Vagina (tissue), 2 donors: ENCODE data around the gene FGF12. TPM values are rescaled to one million over a fixed set of nuclear protein-coding genes. Genes with fewer than 3 reads are reported as not detected.

Experiments
- DNase-seq, 2 donors: peaks; one replicate each; pipeline ENCODE4 v3.0.0-alpha.2; 2017; ENCODE audit errors: extremely low spot score in 2 of 2
- H3K27ac ChIP-seq: fragments of 200-600 bp; sonication (generic); one replicate; pipeline ENCODE4 v1.5.1; 2019
- H3K27me3 ChIP-seq: fragments of 200-600 bp; sonication (generic); one replicate; pipeline ENCODE4 v1.5.1; 2019
- H3K36me3 ChIP-seq, 2 donors: fragments of 200-600 bp; sonication (generic); one replicate each; pipeline ENCODE4 v1.5.1; 2017 to 2019
- H3K4me1 ChIP-seq: fragments of 200-600 bp; sonication (generic); one replicate; pipeline ENCODE4 v1.5.1; 2019
- H3K4me3 ChIP-seq, 2 donors: fragments of 200-600 bp; sonication (generic); 1 replicate in 1 of 2; 2 replicates in 1 of 2; pipeline ENCODE4 v1.5.1; 2016 to 2019
- H3K9me3 ChIP-seq: fragments of 200-600 bp; sonication (generic); one replicate; pipeline ENCODE4 v1.5.1; 2019
- POLR2A ChIP-seq, 2 donors: fragments of 450-650 bp; IDR thresholded peaks; one replicate each; pipeline ENCODE4 v1.6.1; 2017; ENCODE audit warnings: antibody characterized with exemption in 2 of 2, mild to moderate bottlenecking in 2 of 2, moderate library complexity in 2 of 2
- POLR2AphosphoS5 ChIP-seq, 2 donors: sonication (generic); formaldehyde crosslinking; IDR thresholded peaks; one replicate each; pipeline ENCODE4 v1.9.0; 2017; ENCODE audit warnings: antibody characterized with exemption in 2 of 2, mild to moderate bottlenecking in 2 of 2, low read depth in 1 of 2; ENCODE audit not compliant: insufficient read depth in 1 of 2
- intact Hi-C: fragments of 100-400 bp; cut with DNase I; formaldehyde crosslinking; loops from one replicate; pipeline ENCODE4 v1.15.1; 2023
- total RNA-seq: library from RNA; depleted of rRNA; stranded (reverse); fragments of >200 nt; gene quantifications from one replicate; pipeline ENCODE4 v1.2.3, GENCODE V29; 2016
- TF ChIP-seq, protein P1 (sequence below), 3 experiments: fragments of 450-650 bp in 2 of 3; fragments of 200-600 bp in 1 of 3; sonication (generic) in 1 of 3; IDR thresholded peaks; one replicate each; pipeline ENCODE4 v1.5.1; 2017 to 2019; ENCODE audit warnings: antibody characterized with exemption in 3 of 3, mild to moderate bottlenecking in 2 of 3, moderate library complexity in 2 of 3

The FGF12 gene
- total RNA-seq, 1 donor from 2014 or later = 1.5 TPM

DNA sequence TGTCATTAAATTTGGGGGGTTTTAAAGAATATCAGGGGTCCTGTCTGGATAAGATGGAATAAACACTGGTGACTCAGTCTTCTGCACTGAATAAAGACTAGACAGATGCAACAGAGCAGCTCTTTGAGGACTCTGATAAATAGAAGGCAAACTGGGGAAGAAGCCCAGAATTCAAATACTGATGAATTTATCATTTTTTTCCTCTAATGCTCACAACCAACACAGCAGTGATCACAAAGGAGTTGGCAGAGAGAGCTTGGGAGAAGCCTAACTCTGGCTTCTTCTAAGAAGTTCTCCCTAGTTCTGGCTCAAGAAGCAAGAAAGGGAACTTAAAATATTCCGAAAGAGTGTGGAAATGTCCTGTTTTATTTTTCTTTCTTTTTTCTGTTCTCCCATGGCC is 597.8 kb downstream of the FGF12 start:
- no peak overlapping the region for H3K27ac ChIP-seq
- no peaks in the 10 kb centered on the region for H3K36me3 ChIP-seq
- intact Hi-C loops = no loop called here
- H3K9me3 ChIP-seq = no peaks in the 10 kb centered on the region
- no peaks in the 10 kb centered on the region for H3K27me3 ChIP-seq
- no peaks in the 10 kb centered on the region for H3K4me1 ChIP-seq
- TF ChIP-seq, protein P1, sequence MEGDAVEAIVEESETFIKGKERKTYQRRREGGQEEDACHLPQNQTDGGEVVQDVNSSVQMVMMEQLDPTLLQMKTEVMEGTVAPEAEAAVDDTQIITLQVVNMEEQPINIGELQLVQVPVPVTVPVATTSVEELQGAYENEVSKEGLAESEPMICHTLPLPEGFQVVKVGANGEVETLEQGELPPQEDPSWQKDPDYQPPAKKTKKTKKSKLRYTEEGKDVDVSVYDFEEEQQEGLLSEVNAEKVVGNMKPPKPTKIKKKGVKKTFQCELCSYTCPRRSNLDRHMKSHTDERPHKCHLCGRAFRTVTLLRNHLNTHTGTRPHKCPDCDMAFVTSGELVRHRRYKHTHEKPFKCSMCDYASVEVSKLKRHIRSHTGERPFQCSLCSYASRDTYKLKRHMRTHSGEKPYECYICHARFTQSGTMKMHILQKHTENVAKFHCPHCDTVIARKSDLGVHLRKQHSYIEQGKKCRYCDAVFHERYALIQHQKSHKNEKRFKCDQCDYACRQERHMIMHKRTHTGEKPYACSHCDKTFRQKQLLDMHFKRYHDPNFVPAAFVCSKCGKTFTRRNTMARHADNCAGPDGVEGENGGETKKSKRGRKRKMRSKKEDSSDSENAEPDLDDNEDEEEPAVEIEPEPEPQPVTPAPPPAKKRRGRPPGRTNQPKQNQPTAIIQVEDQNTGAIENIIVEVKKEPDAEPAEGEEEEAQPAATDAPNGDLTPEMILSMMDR (IDR thresholded peaks at IDR 0.05) = no peak
- no peak for TF ChIP-seq POLR2A (IDR thresholded peaks at IDR 0.05)
- no peak for TF ChIP-seq POLR2AphosphoS5 (IDR thresholded peaks at IDR 0.05; ENCODE audit: insufficient read depth in 1 of 2, low read depth in 1 of 2)
- no peak overlapping the region for H3K4me3 ChIP-seq
- DNase-seq = no peak

- H3K27ac ChIP-seq = no peak overlapping the region
- DNase-seq = no peak
- H3K9me3 ChIP-seq = no peaks in the 10 kb centered on the region
- no peaks in the 10 kb centered on the region for H3K4me1 ChIP-seq
- no peak for TF ChIP-seq POLR2AphosphoS5 (IDR thresholded peaks at IDR 0.05; ENCODE audit: insufficient read depth in 1 of 2, low read depth in 1 of 2)
- TF ChIP-seq POLR2A (IDR thresholded peaks at IDR 0.05) = no peak
- TF ChIP-seq, protein P1 (IDR thresholded peaks at IDR 0.05) = no peak
- intact Hi-C loops = no loop called here
- no peaks in the 10 kb centered on the region for H3K27me3 ChIP-seq
- no peaks in the 10 kb centered on the region for H3K36me3 ChIP-seq
- no peak overlapping the region for H3K4me3 ChIP-seq
Measured at GRCh38 chr3:192128922-192129321, 598.4 kb downstream of the FGF12 start.

DNA sequence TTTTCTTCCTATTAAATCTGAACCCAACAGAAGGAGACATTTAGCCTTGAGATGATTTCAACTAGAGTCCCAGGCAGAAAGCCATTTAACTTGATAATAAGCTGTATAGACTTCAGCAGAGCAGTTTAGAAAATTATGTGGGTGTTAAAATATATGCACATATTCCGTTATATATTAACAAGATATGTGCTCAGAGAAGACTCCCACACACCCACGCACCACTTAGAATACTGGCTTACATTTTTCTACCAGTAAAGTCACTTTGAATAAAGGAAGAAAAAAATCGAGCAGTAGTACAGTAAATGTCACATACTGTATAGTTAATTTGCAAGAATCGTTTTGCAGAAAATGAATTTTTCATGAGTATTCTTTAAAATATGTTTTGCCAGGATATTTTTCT is 599.3 kb downstream of the FGF12 start:
- Histone ChIP-seq H3K27me3 (no peaks in the 10 kb centered on the region), H3K4me3 (no peak overlapping the region), H3K36me3 (no peaks in the 10 kb centered on the region), H3K4me1 (no peaks in the 10 kb centered on the region), H3K9me3 (no peaks in the 10 kb centered on the region), H3K27ac (no peak overlapping the region)
- intact Hi-C loops = no loop called here
- no peak for DNase-seq
- no peak for TF ChIP-seq POLR2AphosphoS5 (IDR thresholded peaks at IDR 0.05; ENCODE audit: insufficient read depth in 1 of 2, low read depth in 1 of 2)

- intact Hi-C loops = no loop called here
- no peaks in the 10 kb centered on the region for H3K27me3 ChIP-seq
- TF ChIP-seq POLR2AphosphoS5 (IDR thresholded peaks at IDR 0.05; ENCODE audit: insufficient read depth in 1 of 2, low read depth in 1 of 2) (no peak), POLR2A (IDR thresholded peaks at IDR 0.05) (no peak)
- TF ChIP-seq, protein P1 (IDR thresholded peaks at IDR 0.05) = no peak
Measured at GRCh38 chr3:192122832-192123594, 604.3 kb downstream of the FGF12 start.

GRCh38 chr3:192121923-192122322 is 605.4 kb downstream of the FGF12 start:
- no peaks in the 10 kb centered on the region for H3K4me1 ChIP-seq
- no peak for DNase-seq
- H3K27ac ChIP-seq = no peak overlapping the region
- no peaks in the 10 kb centered on the region for H3K27me3 ChIP-seq
- no peaks in the 10 kb centered on the region for H3K36me3 ChIP-seq
- H3K4me3 ChIP-seq = no peak overlapping the region
- no peaks in the 10 kb centered on the region for H3K9me3 ChIP-seq
- TF ChIP-seq POLR2AphosphoS5 (IDR thresholded peaks at IDR 0.05; ENCODE audit: insufficient read depth in 1 of 2, low read depth in 1 of 2) = no peak
- TF ChIP-seq, protein P1 (IDR thresholded peaks at IDR 0.05) = no peak
- TF ChIP-seq POLR2A (IDR thresholded peaks at IDR 0.05) = no peak
- intact Hi-C loops = no loop called here

More at GRCh38 chr3:192122832-192123594, 604.3 kb downstream of the FGF12 start:
- Histone ChIP-seq H3K36me3 (no peaks in the 10 kb centered on the region), H3K27ac (no peak overlapping the region), H3K4me1 (no peaks in the 10 kb centered on the region), H3K9me3 (no peaks in the 10 kb centered on the region), H3K4me3 (no peak overlapping the region)
- no peak for DNase-seq
